ENCODE results near the gene SIN3A.

DNA sequence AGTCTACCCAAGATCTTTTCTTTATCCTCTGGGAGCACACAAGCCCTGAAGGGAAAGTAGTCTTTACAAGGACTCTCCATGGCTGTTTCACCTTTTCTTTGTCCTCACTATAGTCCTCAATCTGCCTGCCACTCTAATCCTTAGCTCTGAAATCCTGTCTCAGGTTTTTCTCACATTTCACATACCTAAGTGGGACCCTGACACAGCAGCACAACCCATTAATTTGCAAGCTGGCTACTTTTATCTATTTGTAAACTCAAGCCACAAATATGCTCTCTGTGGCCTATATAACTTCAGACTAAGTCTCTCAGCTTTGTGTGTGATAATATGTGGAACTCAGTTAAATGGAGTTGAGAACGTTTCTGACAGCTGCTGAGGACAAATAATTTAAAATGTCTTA is 19.8 kb downstream of the SIN3A start:
- TF ChIP-seq, protein P1, sequence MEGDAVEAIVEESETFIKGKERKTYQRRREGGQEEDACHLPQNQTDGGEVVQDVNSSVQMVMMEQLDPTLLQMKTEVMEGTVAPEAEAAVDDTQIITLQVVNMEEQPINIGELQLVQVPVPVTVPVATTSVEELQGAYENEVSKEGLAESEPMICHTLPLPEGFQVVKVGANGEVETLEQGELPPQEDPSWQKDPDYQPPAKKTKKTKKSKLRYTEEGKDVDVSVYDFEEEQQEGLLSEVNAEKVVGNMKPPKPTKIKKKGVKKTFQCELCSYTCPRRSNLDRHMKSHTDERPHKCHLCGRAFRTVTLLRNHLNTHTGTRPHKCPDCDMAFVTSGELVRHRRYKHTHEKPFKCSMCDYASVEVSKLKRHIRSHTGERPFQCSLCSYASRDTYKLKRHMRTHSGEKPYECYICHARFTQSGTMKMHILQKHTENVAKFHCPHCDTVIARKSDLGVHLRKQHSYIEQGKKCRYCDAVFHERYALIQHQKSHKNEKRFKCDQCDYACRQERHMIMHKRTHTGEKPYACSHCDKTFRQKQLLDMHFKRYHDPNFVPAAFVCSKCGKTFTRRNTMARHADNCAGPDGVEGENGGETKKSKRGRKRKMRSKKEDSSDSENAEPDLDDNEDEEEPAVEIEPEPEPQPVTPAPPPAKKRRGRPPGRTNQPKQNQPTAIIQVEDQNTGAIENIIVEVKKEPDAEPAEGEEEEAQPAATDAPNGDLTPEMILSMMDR (conservative IDR thresholded peaks at IDR 0.05; ENCODE audit: low read depth, low read length) = no peak
- TF ChIP-seq EZH2 (IDR thresholded peaks at IDR 0.05; ENCODE audit: borderline replicate concordance, low read depth, low read length, poor library complexity, severe bottlenecking) = no peak
